SK-N-SH treated with all-trans-retinoic acid at 6 μM for 48 hours (cell line): Measurements from ENCODE around the gene EMID1.

ENCODE experiments used
- ATAC-seq: fragments of 200-7000 bp; cut with Tn5 transposase; 3 replicates; pipeline ENCODE4 v1.9.1; 2020; ENCODE audit warnings: mild to moderate bottlenecking, moderate library complexity
- ARNTL ChIP-seq: fragments of 450-650 bp; formaldehyde crosslinking; IDR thresholded peaks from 2 replicates; pipeline ENCODE4 v1.5.0; 2020; ENCODE audit warnings: low read depth, mild to moderate bottlenecking, moderate library complexity, borderline replicate concordance
- CSDC2 ChIP-seq: fragments of 250-450 bp; sonication (Bioruptor Pico); IDR thresholded peaks from 2 replicates; pipeline ENCODE4 v1.5.0; 2020; ENCODE audit warnings: mild to moderate bottlenecking, moderate library complexity
- ESRRG ChIP-seq: fragments of 250-450 bp; sonication (Bioruptor Pico); IDR thresholded peaks from 2 replicates; pipeline ENCODE4 v1.6.1; 2021; ENCODE audit warnings: mild to moderate bottlenecking
- GLIS3 ChIP-seq: fragments of 250-450 bp; sonication (Bioruptor Pico); IDR thresholded peaks from 2 replicates; pipeline ENCODE4 v1.5.0; 2020; ENCODE audit warnings: mild to moderate bottlenecking, moderate library complexity
- OSR1 ChIP-seq: fragments of 250-450 bp; sonication (Bioruptor Pico); IDR thresholded peaks from 2 replicates; pipeline ENCODE4 v1.8.0; 2022; ENCODE audit warnings: moderate library complexity, mild to moderate bottlenecking, inconsistent platforms
- POU6F1 ChIP-seq: fragments of 250-450 bp; sonication (Bioruptor Pico); IDR thresholded peaks from 2 replicates; pipeline ENCODE4 v1.8.0; 2021; ENCODE audit warnings: low read depth, mild to moderate bottlenecking, moderate library complexity, borderline replicate concordance
- PPARA ChIP-seq: fragments of 250-450 bp; sonication (Bioruptor Pico); IDR thresholded peaks from 2 replicates; pipeline ENCODE4 v1.5.0; 2020; ENCODE audit warnings: mild to moderate bottlenecking, borderline replicate concordance
- SNAI2 ChIP-seq: fragments of 250-450 bp; sonication (Bioruptor Pico); IDR thresholded peaks from 2 replicates; pipeline ENCODE4 v1.5.0; 2020; ENCODE audit warnings: mild to moderate bottlenecking, moderate library complexity
- TSHZ2 ChIP-seq: fragments of 250-450 bp; sonication (Bioruptor Pico); IDR thresholded peaks from 2 replicates; pipeline ENCODE4 v1.5.0; 2020; ENCODE audit warnings: mild to moderate bottlenecking, moderate library complexity
- ZC3H10 ChIP-seq: fragments of 250-450 bp; sonication (Bioruptor Pico); IDR thresholded peaks from 2 replicates; pipeline ENCODE4 v1.5.1; 2021; ENCODE audit warnings: mild to moderate bottlenecking, moderate library complexity
- ZFP3 ChIP-seq: fragments of 250-450 bp; sonication (Bioruptor Pico); IDR thresholded peaks from 2 replicates; pipeline ENCODE4 v1.5.0; 2020; ENCODE audit warnings: mild to moderate bottlenecking, moderate library complexity
- ZFP30 ChIP-seq: fragments of 450-650 bp; formaldehyde crosslinking; IDR thresholded peaks from 2 replicates; pipeline ENCODE4 v1.5.0; 2022; ENCODE audit warnings: mild to moderate bottlenecking, moderate library complexity
- ZNF565 ChIP-seq: fragments of 450-650 bp; formaldehyde crosslinking; conservative IDR thresholded peaks from 2 replicates; pipeline ENCODE4 v1.5.0; 2020; ENCODE audit warnings: low read depth, mild to moderate bottlenecking, moderate library complexity
- ZNF70 ChIP-seq: fragments of 450-650 bp; formaldehyde crosslinking; IDR thresholded peaks from 2 replicates; pipeline ENCODE4 v1.5.0; 2020; ENCODE audit warnings: mild to moderate bottlenecking, moderate library complexity
- ZNF8 ChIP-seq: fragments of 450-650 bp; formaldehyde crosslinking; IDR thresholded peaks from 2 replicates; pipeline ENCODE4 v1.5.0; 2020; ENCODE audit warnings: mild to moderate bottlenecking, moderate library complexity
- TF ChIP-seq, protein P1 (sequence below): fragments of 250-450 bp; sonication (Bioruptor Pico); IDR thresholded peaks from 2 replicates; pipeline ENCODE4 v1.5.1; 2021; ENCODE audit warnings: mild to moderate bottlenecking, moderate library complexity
- TF ChIP-seq, protein P2 (sequence below): fragments of 250-450 bp; sonication (Bioruptor Pico); IDR thresholded peaks from 2 replicates; pipeline ENCODE4 v1.8.0; 2020; ENCODE audit warnings: mild to moderate bottlenecking, moderate library complexity, borderline replicate concordance
- TF ChIP-seq, protein P3 (sequence below): fragments of 250-450 bp; sonication (Bioruptor Pico); IDR thresholded peaks from 2 replicates; pipeline ENCODE4 v1.5.1; 2020; ENCODE audit warnings: low read depth, mild to moderate bottlenecking, moderate library complexity

Gene EMID1

GRCh38 chr22:29171721-29172120 is 34.0 kb upstream of the EMID1 start:
- no peak for ATAC-seq
- TF ChIP-seq, protein P1, sequence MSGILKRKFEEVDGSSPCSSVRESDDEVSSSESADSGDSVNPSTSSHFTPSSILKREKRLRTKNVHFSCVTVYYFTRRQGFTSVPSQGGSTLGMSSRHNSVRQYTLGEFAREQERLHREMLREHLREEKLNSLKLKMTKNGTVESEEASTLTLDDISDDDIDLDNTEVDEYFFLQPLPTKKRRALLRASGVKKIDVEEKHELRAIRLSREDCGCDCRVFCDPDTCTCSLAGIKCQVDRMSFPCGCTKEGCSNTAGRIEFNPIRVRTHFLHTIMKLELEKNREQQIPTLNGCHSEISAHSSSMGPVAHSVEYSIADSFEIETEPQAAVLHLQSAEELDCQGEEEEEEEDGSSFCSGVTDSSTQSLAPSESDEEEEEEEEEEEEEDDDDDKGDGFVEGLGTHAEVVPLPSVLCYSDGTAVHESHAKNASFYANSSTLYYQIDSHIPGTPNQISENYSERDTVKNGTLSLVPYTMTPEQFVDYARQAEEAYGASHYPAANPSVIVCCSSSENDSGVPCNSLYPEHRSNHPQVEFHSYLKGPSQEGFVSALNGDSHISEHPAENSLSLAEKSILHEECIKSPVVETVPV (CRISPR knock-in tag): no peak
- TF ChIP-seq ARNTL (CRISPR knock-in tag) (no peak), ZNF565 (no peak), PPARA (no peak), ZNF8 (no peak), TSHZ2 (CRISPR knock-in tag) (no peak), SNAI2 (no peak)
- TF ChIP-seq, protein P2, sequence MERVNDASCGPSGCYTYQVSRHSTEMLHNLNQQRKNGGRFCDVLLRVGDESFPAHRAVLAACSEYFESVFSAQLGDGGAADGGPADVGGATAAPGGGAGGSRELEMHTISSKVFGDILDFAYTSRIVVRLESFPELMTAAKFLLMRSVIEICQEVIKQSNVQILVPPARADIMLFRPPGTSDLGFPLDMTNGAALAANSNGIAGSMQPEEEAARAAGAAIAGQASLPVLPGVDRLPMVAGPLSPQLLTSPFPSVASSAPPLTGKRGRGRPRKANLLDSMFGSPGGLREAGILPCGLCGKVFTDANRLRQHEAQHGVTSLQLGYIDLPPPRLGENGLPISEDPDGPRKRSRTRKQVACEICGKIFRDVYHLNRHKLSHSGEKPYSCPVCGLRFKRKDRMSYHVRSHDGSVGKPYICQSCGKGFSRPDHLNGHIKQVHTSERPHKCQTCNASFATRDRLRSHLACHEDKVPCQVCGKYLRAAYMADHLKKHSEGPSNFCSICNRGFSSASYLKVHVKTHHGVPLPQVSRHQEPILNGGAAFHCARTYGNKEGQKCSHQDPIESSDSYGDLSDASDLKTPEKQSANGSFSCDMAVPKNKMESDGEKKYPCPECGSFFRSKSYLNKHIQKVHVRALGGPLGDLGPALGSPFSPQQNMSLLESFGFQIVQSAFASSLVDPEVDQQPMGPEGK: no peak

DNA sequence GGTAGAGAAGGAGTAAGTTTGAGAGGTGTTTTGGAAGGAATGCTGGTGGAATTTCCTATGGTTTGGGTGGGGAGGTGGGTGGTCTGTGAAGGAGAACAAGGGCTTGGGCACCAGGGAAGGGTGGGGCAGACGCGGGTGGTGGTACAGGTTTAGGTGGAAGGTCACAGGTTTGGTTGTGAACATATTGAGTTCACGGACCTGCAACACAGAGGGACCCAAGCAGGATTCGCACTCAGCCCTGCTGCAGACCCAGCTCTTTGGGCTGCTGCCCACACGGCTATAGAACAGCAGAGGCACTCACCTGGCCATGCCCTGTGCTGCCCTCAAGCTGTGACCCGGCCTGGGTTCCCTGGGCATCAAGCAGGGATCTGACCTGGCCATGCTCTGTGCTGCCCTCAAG is 33.5 kb upstream of the EMID1 start:
- ATAC-seq: no peak
- TF ChIP-seq, protein P1 (CRISPR knock-in tag): no peak
- TF ChIP-seq ZC3H10 (CRISPR knock-in tag): no peak
- TF ChIP-seq, protein P3, sequence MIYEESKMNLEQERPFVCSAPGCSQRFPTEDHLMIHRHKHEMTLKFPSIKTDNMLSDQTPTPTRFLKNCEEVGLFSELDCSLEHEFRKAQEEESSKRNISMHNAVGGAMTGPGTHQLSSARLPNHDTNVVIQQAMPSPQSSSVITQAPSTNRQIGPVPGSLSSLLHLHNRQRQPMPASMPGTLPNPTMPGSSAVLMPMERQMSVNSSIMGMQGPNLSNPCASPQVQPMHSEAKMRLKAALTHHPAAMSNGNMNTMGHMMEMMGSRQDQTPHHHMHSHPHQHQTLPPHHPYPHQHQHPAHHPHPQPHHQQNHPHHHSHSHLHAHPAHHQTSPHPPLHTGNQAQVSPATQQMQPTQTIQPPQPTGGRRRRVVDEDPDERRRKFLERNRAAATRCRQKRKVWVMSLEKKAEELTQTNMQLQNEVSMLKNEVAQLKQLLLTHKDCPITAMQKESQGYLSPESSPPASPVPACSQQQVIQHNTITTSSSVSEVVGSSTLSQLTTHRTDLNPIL (CRISPR knock-in tag): no peak
- no peak for TF ChIP-seq CSDC2 (CRISPR knock-in tag)
- TF ChIP-seq SNAI2: no peak
- TF ChIP-seq PPARA: no peak
- TF ChIP-seq POU6F1 (CRISPR knock-in tag): no peak
- no peak for TF ChIP-seq ZFP3 (CRISPR knock-in tag)
- no peak for TF ChIP-seq GLIS3 (CRISPR knock-in tag)
- no peak for TF ChIP-seq ZNF70 (CRISPR knock-in tag)
- no peak for TF ChIP-seq ZNF565
- TF ChIP-seq ESRRG (CRISPR knock-in tag): no peak
- TF ChIP-seq, protein P2: no peak
- no peak for TF ChIP-seq OSR1
- TF ChIP-seq ZFP30 (CRISPR knock-in tag): no peak
